Thoracic aorta (tissue), 2 donors: ENCODE measurements around the gene RASGRP3. TPM values are rescaled to one million over a fixed set of nuclear protein-coding genes. Genes with fewer than 3 reads are reported as not detected.

Experiments
- ATAC-seq: fragments of 150-250 bp; one replicate; pipeline ENCODE4 v1.8.0; 2017; ENCODE audit warnings: low read depth; ENCODE audit not compliant: insufficient number of reproducible peaks, low FRiP score
- DNase-seq: peaks from one replicate; pipeline ENCODE4 v3.0.0-alpha.2; 2020; ENCODE audit warnings: low spot score
- H3K27ac ChIP-seq, 2 donors: fragments of 200-600 bp; sonication (generic); 1 replicate in 1 of 2; 2 replicates in 1 of 2; pipeline ENCODE4 v1.5.1; 2016; ENCODE audit warnings: mild to moderate bottlenecking in 2 of 2, moderate library complexity in 2 of 2
- H3K27me3 ChIP-seq: fragments of 200-600 bp; sonication (generic); replicated peaks from 2 replicates; pipeline ENCODE4 v1.6.0; 2016; ENCODE audit warnings: mild to moderate bottlenecking; ENCODE audit not compliant: insufficient read depth
- H3K36me3 ChIP-seq: fragments of 200-600 bp; sonication (generic); one replicate; pipeline ENCODE4 v1.5.1; 2016
- H3K4me1 ChIP-seq, 2 donors: fragments of 200-600 bp; sonication (generic); 1 replicate in 1 of 2; 2 replicates in 1 of 2; pipeline versions ENCODE4 v1.5.1 to v1.6.0; 2016; ENCODE audit warnings: low read depth in 2 of 2, mild to moderate bottlenecking in 1 of 2; ENCODE audit not compliant: control insufficient read depth in 1 of 2
- H3K4me3 ChIP-seq: fragments of 200-600 bp; sonication (generic); 2 replicates; pipeline ENCODE4 v1.5.1; 2016; ENCODE audit warnings: mild to moderate bottlenecking
- H3K9me3 ChIP-seq: fragments of 200-600 bp; sonication (generic); 2 replicates; pipeline ENCODE4 v1.5.1; 2016
- total RNA-seq, 2 donors: library from RNA; depleted of rRNA; stranded (reverse); fragments of >200 nt; gene quantifications; one replicate each; pipeline versions ENCODE4 v1.1.0 to v1.2.3, GENCODE V29; 2016
- TF ChIP-seq, protein P1 (sequence below): fragments of 200-600 bp; sonication (generic); IDR thresholded peaks from one replicate; pipeline ENCODE4 v1.5.1; 2019; ENCODE audit warnings: antibody characterized with exemption

Gene RASGRP3
- total RNA-seq, 2 donors from 2014 or later: 16.2 to 22.1 TPM

DNA sequence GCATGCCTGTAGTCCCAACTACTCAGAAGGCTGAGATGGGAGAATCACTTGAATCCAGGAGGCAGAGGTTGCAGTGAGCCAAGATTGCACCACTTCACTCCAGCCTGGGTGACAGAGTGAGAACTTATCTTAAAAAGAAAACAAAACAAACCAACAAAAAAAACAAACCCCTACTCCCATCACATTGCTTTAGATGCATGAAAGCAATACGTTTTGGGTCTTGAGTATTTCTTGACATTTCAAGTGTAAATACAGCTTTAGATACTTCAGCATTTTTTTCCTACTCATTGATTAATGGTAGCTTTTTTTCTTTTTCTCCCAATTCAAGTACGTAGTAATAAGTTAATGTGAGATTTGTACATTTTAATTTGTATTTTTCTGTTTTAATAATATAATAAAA lies 20.3 kb downstream of the RASGRP3 start:
- Histone ChIP-seq H3K27ac (no peak overlapping the region), H3K4me3 (no peak overlapping the region), H3K9me3 (no peaks in the 10 kb centered on the region), H3K4me1 (peaks cover 0 to 9% of the 10 kb centered on the region in 2 donors), H3K36me3 (no peaks in the 10 kb centered on the region), H3K27me3 (no peaks in the 10 kb centered on the region)
- no peak for DNase-seq
- no peak for ATAC-seq
- TF ChIP-seq, protein P1, sequence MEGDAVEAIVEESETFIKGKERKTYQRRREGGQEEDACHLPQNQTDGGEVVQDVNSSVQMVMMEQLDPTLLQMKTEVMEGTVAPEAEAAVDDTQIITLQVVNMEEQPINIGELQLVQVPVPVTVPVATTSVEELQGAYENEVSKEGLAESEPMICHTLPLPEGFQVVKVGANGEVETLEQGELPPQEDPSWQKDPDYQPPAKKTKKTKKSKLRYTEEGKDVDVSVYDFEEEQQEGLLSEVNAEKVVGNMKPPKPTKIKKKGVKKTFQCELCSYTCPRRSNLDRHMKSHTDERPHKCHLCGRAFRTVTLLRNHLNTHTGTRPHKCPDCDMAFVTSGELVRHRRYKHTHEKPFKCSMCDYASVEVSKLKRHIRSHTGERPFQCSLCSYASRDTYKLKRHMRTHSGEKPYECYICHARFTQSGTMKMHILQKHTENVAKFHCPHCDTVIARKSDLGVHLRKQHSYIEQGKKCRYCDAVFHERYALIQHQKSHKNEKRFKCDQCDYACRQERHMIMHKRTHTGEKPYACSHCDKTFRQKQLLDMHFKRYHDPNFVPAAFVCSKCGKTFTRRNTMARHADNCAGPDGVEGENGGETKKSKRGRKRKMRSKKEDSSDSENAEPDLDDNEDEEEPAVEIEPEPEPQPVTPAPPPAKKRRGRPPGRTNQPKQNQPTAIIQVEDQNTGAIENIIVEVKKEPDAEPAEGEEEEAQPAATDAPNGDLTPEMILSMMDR: no peak

DNA sequence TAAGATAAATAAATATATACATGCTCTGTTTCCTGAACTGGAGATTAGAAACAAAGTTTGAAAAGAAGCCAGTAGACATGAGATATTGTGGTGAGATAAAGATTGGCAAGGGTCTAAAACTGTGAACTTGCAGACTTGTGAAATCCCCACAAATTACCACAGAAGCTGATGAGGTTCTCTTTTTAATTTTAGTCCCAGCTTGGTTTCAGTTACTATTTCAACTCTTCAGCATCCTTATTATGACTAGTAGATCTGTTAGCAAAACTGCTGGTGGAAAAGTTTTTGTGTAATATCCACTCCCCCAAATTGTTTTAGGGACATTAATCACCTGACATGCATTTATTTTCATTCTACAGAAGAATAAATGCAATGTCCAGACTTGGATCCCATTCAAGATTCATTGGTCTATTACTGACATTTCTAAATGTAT lies 20.8 kb downstream of the RASGRP3 start:
- ATAC-seq: no peak
- Histone ChIP-seq H3K4me1 (peaks cover 0 to 9% of the 10 kb centered on the region in 2 donors), H3K9me3 (no peaks in the 10 kb centered on the region)

DNA sequence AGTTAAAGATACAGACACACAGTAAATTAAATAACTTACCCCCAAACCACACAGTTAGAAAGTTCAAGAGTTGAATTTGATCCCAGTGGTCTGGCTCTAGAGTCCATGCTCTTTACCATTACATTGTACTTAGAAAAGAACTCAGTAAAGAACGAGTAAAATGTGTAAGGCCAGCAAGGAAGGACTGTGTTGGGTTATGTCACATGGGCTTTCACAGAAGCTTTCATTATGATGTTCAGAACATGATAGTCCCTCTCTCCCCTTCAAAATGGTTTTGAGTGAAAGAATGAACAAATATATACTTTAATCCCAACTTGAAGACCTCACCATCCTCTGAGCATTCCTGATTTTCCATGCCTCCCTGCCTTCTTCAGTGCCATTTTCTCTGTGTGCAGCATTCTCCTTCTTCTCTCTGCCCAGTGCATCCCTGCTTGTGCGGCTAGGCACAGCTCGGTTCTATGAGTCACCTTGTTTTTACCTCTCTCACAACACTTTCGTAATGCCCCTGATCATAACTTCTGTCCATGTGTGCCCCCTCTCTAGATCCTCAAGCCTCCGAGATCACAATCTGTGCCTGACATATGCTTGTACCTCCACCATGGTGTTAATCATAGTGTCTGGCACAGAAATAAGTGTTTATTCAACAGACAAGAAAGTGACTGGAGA lies 22.0 kb downstream of the RASGRP3 start:
- Histone ChIP-seq H3K4me1 (peaks cover 0 to 9% of the 10 kb centered on the region in 2 donors), H3K27ac (no peak overlapping the region), H3K36me3 (no peaks in the 10 kb centered on the region), H3K9me3 (no peaks in the 10 kb centered on the region), H3K27me3 (no peaks in the 10 kb centered on the region), H3K4me3 (no peak overlapping the region)
- DNase-seq: no peak
- TF ChIP-seq, protein P1: no peak
- no peak for ATAC-seq

More for the DNA sequence above, 20.8 kb downstream of the RASGRP3 start:
- TF ChIP-seq, protein P1: no peak
- Histone ChIP-seq H3K27me3 (no peaks in the 10 kb centered on the region), H3K36me3 (no peaks in the 10 kb centered on the region), H3K27ac (no peak overlapping the region), H3K4me3 (no peak overlapping the region)
- DNase-seq: no peak

DNA sequence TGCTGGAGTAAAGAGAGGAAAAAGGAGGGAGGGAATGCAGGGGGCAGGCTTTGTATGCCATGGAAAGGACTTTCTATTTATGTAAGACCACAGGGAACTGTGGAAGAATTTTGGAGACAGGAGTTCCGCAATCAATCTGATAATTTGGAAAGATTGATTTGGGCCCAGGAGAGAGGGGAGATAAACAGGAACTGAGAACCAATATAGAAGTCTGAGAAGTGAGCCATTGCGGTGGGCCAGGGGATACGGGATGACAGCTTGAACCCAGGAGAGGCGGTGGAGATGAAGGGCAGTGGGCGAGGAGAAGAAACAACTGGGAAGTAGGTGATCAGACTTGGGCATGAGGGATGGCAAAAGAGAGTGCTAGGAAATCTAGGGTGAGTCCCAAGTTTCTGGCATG lies 23.7 kb downstream of the RASGRP3 start:
- H3K36me3 ChIP-seq: no peaks in the 10 kb centered on the region
- H3K27ac ChIP-seq: no peak overlapping the region
- TF ChIP-seq, protein P1: no peak
- no peak for ATAC-seq
- no peaks in the 10 kb centered on the region for H3K27me3 ChIP-seq
- DNase-seq: no peak
- peaks cover 0 to 9% of the 10 kb centered on the region in 2 donors for H3K4me1 ChIP-seq
- no peaks in the 10 kb centered on the region for H3K9me3 ChIP-seq
- H3K4me3 ChIP-seq: no peak overlapping the region

DNA sequence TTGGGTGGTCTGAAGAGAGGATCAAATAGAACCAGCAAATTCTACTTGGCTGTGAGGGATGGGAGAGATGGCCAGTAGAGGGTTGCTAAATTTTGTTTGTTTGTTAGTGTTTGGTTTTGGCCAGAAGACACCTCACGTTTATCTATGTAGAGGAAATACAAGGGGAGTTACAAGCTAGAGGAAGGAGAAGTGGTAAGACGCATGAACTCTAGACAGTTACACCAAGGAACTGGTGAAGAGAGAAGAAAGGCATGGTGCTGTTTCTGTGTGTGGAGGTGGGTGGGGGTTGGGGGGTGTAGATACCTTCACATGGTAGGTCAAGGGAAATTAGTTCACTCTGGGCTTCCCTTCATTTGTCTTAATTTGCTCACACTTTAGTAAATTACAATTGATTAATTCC lies 25.6 kb downstream of the RASGRP3 start:
- Histone ChIP-seq H3K4me1 (peaks cover 0 to 5% of the 10 kb centered on the region in 2 donors), H3K27me3 (no peaks in the 10 kb centered on the region), H3K27ac (no peak overlapping the region), H3K4me3 (no peak overlapping the region), H3K9me3 (no peaks in the 10 kb centered on the region), H3K36me3 (no peaks in the 10 kb centered on the region)
- DNase-seq (no peak), ATAC-seq (no peak)
- TF ChIP-seq, protein P1: no peak
